ENCODE data around the gene FLNC.
A peak's percentile ranks its signal among the peaks of the same experiment; 100 is the strongest.

FLNC gene

GRCh38 chr7:128785738-128786137, 44.5 kb upstream of the FLNC start:
- no peak overlapping the region for H3K4me3 ChIP-seq (ENCODE audit: low read length)
- no peak for DNase-seq
- H3K23ac ChIP-seq (ENCODE audit: low read length) = no peak overlapping the region
- no CpG with 5 or more reads among the region's 3 CpGs for WGBS (ENCODE audit: extremely low coverage, insufficient coverage, low lambda C conversion rate)
- H3K18ac ChIP-seq (ENCODE audit: low read length) = no peak overlapping the region
- H2BK120ac ChIP-seq (ENCODE audit: low read depth, low read length) = no peak overlapping the region
- no peaks in the 10 kb centered on the region for H3K79me1 ChIP-seq (ENCODE audit: low read length)
- H3K27me3 ChIP-seq (ENCODE audit: insufficient read depth, low read length, poor library complexity) = no peaks in the 10 kb centered on the region
- no peak overlapping the region for H3K56ac ChIP-seq (ENCODE audit: low read length)
- H3K4me1 ChIP-seq (ENCODE audit: control insufficient read depth, low read depth, low read length) = no peaks in the 10 kb centered on the region
- H4K8ac ChIP-seq (ENCODE audit: low read depth, low read length) = no peak overlapping the region
- H3K9ac ChIP-seq (ENCODE audit: low read length) = no peak overlapping the region
- H2BK15ac ChIP-seq (replicated peaks; ENCODE audit: low read depth) = no peak overlapping the region
- no peak overlapping the region for H2AK5ac ChIP-seq (ENCODE audit: low read length)
- no peaks in the 10 kb centered on the region for H3K79me2 ChIP-seq (ENCODE audit: control insufficient read depth, insufficient read depth, low read length)
- H3K4ac ChIP-seq (ENCODE audit: low read depth, low read length) = no peak overlapping the region
- no peak overlapping the region for H3K27ac ChIP-seq (ENCODE audit: low read depth, low read length)
- H3K36me3 ChIP-seq (ENCODE audit: control insufficient read depth, insufficient read depth, low read length) = no peaks in the 10 kb centered on the region
- no peak overlapping the region for H3K4me2 ChIP-seq (ENCODE audit: low read length)
- no peak overlapping the region for H2BK5ac ChIP-seq (ENCODE audit: low read length)
- no peak overlapping the region for H4K5ac ChIP-seq (ENCODE audit: low read length)

GRCh38 chr7:128788446-128789412, 41.5 kb upstream of the FLNC start:
- H3K27ac ChIP-seq (ENCODE audit: low read depth, low read length) = no peak overlapping the region
- no peaks in the 10 kb centered on the region for H3K27me3 ChIP-seq (ENCODE audit: insufficient read depth, low read length, poor library complexity)
- H3K4me2 ChIP-seq (ENCODE audit: low read length) = no peak overlapping the region
- no peaks in the 10 kb centered on the region for H3K79me1 ChIP-seq (ENCODE audit: low read length)
- H3K79me2 ChIP-seq (ENCODE audit: control insufficient read depth, insufficient read depth, low read length) = no peaks in the 10 kb centered on the region
- H3K4me3 ChIP-seq (ENCODE audit: low read length) = no peak overlapping the region
- no peak overlapping the region for H3K56ac ChIP-seq (ENCODE audit: low read length)
- no peak overlapping the region for H3K9ac ChIP-seq (ENCODE audit: low read length)
- no peak overlapping the region for H2BK15ac ChIP-seq (replicated peaks; ENCODE audit: low read depth)
- no peak overlapping the region for H2BK120ac ChIP-seq (ENCODE audit: low read depth, low read length)
- H3K4ac ChIP-seq (ENCODE audit: low read depth, low read length) = no peak overlapping the region
- no peaks in the 10 kb centered on the region for H3K36me3 ChIP-seq (ENCODE audit: control insufficient read depth, insufficient read depth, low read length)
- H2AK5ac ChIP-seq (ENCODE audit: low read length) = no peak overlapping the region
- H3K4me1 ChIP-seq (ENCODE audit: control insufficient read depth, low read depth, low read length) = no peaks in the 10 kb centered on the region
- no peak for DNase-seq
- H4K8ac ChIP-seq (ENCODE audit: low read depth, low read length) = no peak overlapping the region
- no peak overlapping the region for H3K23ac ChIP-seq (ENCODE audit: low read length)
- no peak overlapping the region for H3K18ac ChIP-seq (ENCODE audit: low read length)
- no CpG with 5 or more reads among the region's 9 CpGs for WGBS (ENCODE audit: extremely low coverage, insufficient coverage, low lambda C conversion rate)
- no peak overlapping the region for H4K5ac ChIP-seq (ENCODE audit: low read length)
- H2BK5ac ChIP-seq (ENCODE audit: low read length) = no peak overlapping the region

GRCh38 chr7:128790315-128791041, 39.7 kb upstream of the FLNC start:
- Histone ChIP-seq H3K4ac (ENCODE audit: low read depth, low read length) (peak overlapping the region; percentile 24), H3K27ac (ENCODE audit: low read depth, low read length) (no peak overlapping the region), H3K79me1 (ENCODE audit: low read length) (no peaks in the 10 kb centered on the region)

GRCh38 chr7:128791121-128791971, 38.9 kb upstream of the FLNC start, which contains the start of gene CCDC136:
Gene CCDC136, plus strand, starts transcription at chr7:128791968. Its CDS starts 444 bp downstream, at chr7:128792412.
- Histone ChIP-seq H4K5ac (ENCODE audit: low read length) (no peak within 1 kb of the TSS), H3K4me2 (ENCODE audit: low read length) (peak within 1 kb of the TSS; percentile 96), H3K4ac (ENCODE audit: low read depth, low read length) (peak within 1 kb of the TSS; percentile 25), H3K36me3 (ENCODE audit: control insufficient read depth, insufficient read depth, low read length) (no peaks in the 10 kb centered on the region), H3K56ac (ENCODE audit: low read length) (peak within 1 kb of the TSS; percentile 87), H3K18ac (ENCODE audit: low read length) (peak within 1 kb of the TSS; percentile 64), H3K4me3 (ENCODE audit: low read length) (peak within 1 kb of the TSS; percentile 83), H2BK120ac (ENCODE audit: low read depth, low read length) (no peak within 1 kb of the TSS), H3K27me3 (ENCODE audit: insufficient read depth, low read length, poor library complexity) (no peaks in the 10 kb centered on the region), H3K23ac (ENCODE audit: low read length) (no peak within 1 kb of the TSS), H3K79me2 (ENCODE audit: control insufficient read depth, insufficient read depth, low read length) (no peaks in the 10 kb centered on the region), H3K9ac (ENCODE audit: low read length) (peak within 1 kb of the TSS; percentile 78), H4K8ac (ENCODE audit: low read depth, low read length) (no peak within 1 kb of the TSS), H2BK5ac (ENCODE audit: low read length) (peak within 1 kb of the TSS; percentile 63), H3K4me1 (ENCODE audit: control insufficient read depth, low read depth, low read length) (no peaks in the 10 kb centered on the region), H2BK15ac (replicated peaks; ENCODE audit: low read depth) (no peak within 1 kb of the TSS), H3K79me1 (ENCODE audit: low read length) (no peaks in the 10 kb centered on the region), H2AK5ac (ENCODE audit: low read length) (no peak within 1 kb of the TSS), H3K27ac (ENCODE audit: low read depth, low read length) (no peak within 1 kb of the TSS)
- DNase-seq = peak; percentile 68
- no CpG with 5 or more reads among the region's 80 CpGs for WGBS (ENCODE audit: extremely low coverage, insufficient coverage, low lambda C conversion rate)

More at GRCh38 chr7:128790315-128791041, 39.7 kb upstream of the FLNC start:
- no CpG with 5 or more reads among the region's 45 CpGs for WGBS (ENCODE audit: extremely low coverage, insufficient coverage, low lambda C conversion rate)
- Histone ChIP-seq H3K18ac (ENCODE audit: low read length) (peak overlapping the region; percentile 64), H2BK5ac (ENCODE audit: low read length) (no peak overlapping the region), H3K36me3 (ENCODE audit: control insufficient read depth, insufficient read depth, low read length) (no peaks in the 10 kb centered on the region), H3K23ac (ENCODE audit: low read length) (no peak overlapping the region), H3K4me2 (ENCODE audit: low read length) (peak overlapping the region; percentile 88), H3K4me1 (ENCODE audit: control insufficient read depth, low read depth, low read length) (no peaks in the 10 kb centered on the region), H4K8ac (ENCODE audit: low read depth, low read length) (no peak overlapping the region), H3K79me2 (ENCODE audit: control insufficient read depth, insufficient read depth, low read length) (no peaks in the 10 kb centered on the region), H3K27me3 (ENCODE audit: insufficient read depth, low read length, poor library complexity) (no peaks in the 10 kb centered on the region), H3K56ac (ENCODE audit: low read length) (peak overlapping the region; percentile 79), H2BK120ac (ENCODE audit: low read depth, low read length) (no peak overlapping the region), H2AK5ac (ENCODE audit: low read length) (no peak overlapping the region), H2BK15ac (replicated peaks; ENCODE audit: low read depth) (no peak overlapping the region), H3K9ac (ENCODE audit: low read length) (peak overlapping the region; percentile 74), H3K4me3 (ENCODE audit: low read length) (peak overlapping the region; percentile 58), H4K5ac (ENCODE audit: low read length) (no peak overlapping the region)
- peak; percentile 28 for DNase-seq

GRCh38 chr7:128791972-128792327, 38.3 kb upstream of the FLNC start:
- H3K27ac ChIP-seq (ENCODE audit: low read depth, low read length) = no peak overlapping the region
- no peak overlapping the region for H4K5ac ChIP-seq (ENCODE audit: low read length)
- peak overlapping the region; percentile 87 for H3K56ac ChIP-seq (ENCODE audit: low read length)
- no peak overlapping the region for H3K18ac ChIP-seq (ENCODE audit: low read length)
- H3K23ac ChIP-seq (ENCODE audit: low read length) = no peak overlapping the region
- WGBS (ENCODE audit: extremely low coverage, insufficient coverage, low lambda C conversion rate) = no CpG with 5 or more reads among the region's 9 CpGs
- H3K36me3 ChIP-seq (ENCODE audit: control insufficient read depth, insufficient read depth, low read length) = no peaks in the 10 kb centered on the region
- H3K4me3 ChIP-seq (ENCODE audit: low read length) = peak overlapping the region; percentile 83
- H3K4ac ChIP-seq (ENCODE audit: low read depth, low read length) = no peak overlapping the region
- no peak overlapping the region for H2BK5ac ChIP-seq (ENCODE audit: low read length)
- DNase-seq = no peak
- no peaks in the 10 kb centered on the region for H3K4me1 ChIP-seq (ENCODE audit: control insufficient read depth, low read depth, low read length)
- no peak overlapping the region for H4K8ac ChIP-seq (ENCODE audit: low read depth, low read length)
- no peaks in the 10 kb centered on the region for H3K27me3 ChIP-seq (ENCODE audit: insufficient read depth, low read length, poor library complexity)
- no peak overlapping the region for H2BK15ac ChIP-seq (replicated peaks; ENCODE audit: low read depth)
- peak overlapping the region; percentile 96 for H3K4me2 ChIP-seq (ENCODE audit: low read length)
- peak overlapping the region; percentile 78 for H3K9ac ChIP-seq (ENCODE audit: low read length)
- H2AK5ac ChIP-seq (ENCODE audit: low read length) = no peak overlapping the region
- no peak overlapping the region for H2BK120ac ChIP-seq (ENCODE audit: low read depth, low read length)
- no peaks in the 10 kb centered on the region for H3K79me2 ChIP-seq (ENCODE audit: control insufficient read depth, insufficient read depth, low read length)
- no peaks in the 10 kb centered on the region for H3K79me1 ChIP-seq (ENCODE audit: low read length)

Measured in mesendoderm (in vitro differentiated cells).